ENCODE measurements around the gene HECW1. TPM values are rescaled to one million over a fixed set of nuclear protein-coding genes. Genes with fewer than 3 reads are reported as not detected.

The HECW1 gene
- total and polyA plus RNA-seq, 10 of the 15 experiments (the other 5 are each of a cell fraction or from before 2014, with no cell fraction given), result under 0.01 to 0.31 (median 0.04) TPM; not detected in 3

- TF ChIP-seq, protein P1, sequence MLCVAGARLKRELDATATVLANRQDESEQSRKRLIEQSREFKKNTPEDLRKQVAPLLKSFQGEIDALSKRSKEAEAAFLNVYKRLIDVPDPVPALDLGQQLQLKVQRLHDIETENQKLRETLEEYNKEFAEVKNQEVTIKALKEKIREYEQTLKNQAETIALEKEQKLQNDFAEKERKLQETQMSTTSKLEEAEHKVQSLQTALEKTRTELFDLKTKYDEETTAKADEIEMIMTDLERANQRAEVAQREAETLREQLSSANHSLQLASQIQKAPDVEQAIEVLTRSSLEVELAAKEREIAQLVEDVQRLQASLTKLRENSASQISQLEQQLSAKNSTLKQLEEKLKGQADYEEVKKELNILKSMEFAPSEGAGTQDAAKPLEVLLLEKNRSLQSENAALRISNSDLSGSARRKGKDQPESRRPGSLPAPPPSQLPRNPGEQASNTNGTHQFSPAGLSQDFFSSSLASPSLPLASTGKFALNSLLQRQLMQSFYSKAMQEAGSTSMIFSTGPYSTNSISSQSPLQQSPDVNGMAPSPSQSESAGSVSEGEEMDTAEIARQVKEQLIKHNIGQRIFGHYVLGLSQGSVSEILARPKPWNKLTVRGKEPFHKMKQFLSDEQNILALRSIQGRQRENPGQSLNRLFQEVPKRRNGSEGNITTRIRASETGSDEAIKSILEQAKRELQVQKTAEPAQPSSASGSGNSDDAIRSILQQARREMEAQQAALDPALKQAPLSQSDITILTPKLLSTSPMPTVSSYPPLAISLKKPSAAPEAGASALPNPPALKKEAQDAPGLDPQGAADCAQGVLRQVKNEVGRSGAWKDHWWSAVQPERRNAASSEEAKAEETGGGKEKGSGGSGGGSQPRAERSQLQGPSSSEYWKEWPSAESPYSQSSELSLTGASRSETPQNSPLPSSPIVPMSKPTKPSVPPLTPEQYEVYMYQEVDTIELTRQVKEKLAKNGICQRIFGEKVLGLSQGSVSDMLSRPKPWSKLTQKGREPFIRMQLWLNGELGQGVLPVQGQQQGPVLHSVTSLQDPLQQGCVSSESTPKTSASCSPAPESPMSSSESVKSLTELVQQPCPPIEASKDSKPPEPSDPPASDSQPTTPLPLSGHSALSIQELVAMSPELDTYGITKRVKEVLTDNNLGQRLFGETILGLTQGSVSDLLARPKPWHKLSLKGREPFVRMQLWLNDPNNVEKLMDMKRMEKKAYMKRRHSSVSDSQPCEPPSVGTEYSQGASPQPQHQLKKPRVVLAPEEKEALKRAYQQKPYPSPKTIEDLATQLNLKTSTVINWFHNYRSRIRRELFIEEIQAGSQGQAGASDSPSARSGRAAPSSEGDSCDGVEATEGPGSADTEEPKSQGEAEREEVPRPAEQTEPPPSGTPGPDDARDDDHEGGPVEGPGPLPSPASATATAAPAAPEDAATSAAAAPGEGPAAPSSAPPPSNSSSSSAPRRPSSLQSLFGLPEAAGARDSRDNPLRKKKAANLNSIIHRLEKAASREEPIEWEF (IDR thresholded peaks at IDR 0.05; ENCODE audit: insufficient replicate concordance, low read depth, low read length), result no peak
Observed at GRCh38 chr7:43137811-43138210, 25.4 kb downstream of the HECW1 start (continued).

- no peaks in the 10 kb centered on the region for H3K79me2 ChIP-seq (ENCODE audit: control insufficient read depth, insufficient read depth, low read length)
- DNase-seq (ENCODE audit: low read depth, low spot score) (no peak), FAIRE-seq (no peak), ATAC-seq (no peak)
- H3K36me3 ChIP-seq (ENCODE audit: control insufficient read depth in 2 of 2, insufficient read depth in 2 of 2, low read length in 1 of 2), result no peaks in the 10 kb centered on the region
- H2AFZ ChIP-seq (ENCODE audit: control insufficient read depth, low read depth, low read length), result no peak overlapping the region
- no peaks in the 10 kb centered on the region; the same call in 2 of the 3 replicates for H3K9me3 ChIP-seq (replicated peaks; ENCODE audit: control insufficient read depth, insufficient read depth, low read length)
- no peak overlapping the region for H3K27ac ChIP-seq (ENCODE audit: control insufficient read depth, insufficient read depth)
- H3K4me2 ChIP-seq (ENCODE audit: control insufficient read depth, insufficient read depth), result no peak overlapping the region
- no peak overlapping the region for H3K4me3 ChIP-seq
- CTCF ChIA-PET, result no interaction called here
- H3K4me1 ChIP-seq (ENCODE audit: control insufficient read depth, insufficient read depth, low read length), result no peaks in the 10 kb centered on the region
- H3K27me3 ChIP-seq (replicated peaks in 1 of 2; ENCODE audit: control insufficient read depth in 2 of 2, insufficient read depth in 2 of 2, low read length in 1 of 2), result peaks cover 0 to 2% of the 10 kb centered on the region in 2 experiments; a peak in 2 of 4 replicates
- in situ Hi-C loops (cut with MboI), result no loop called here
- H3K9ac ChIP-seq (ENCODE audit: control insufficient read depth, insufficient read depth, low read length), result no peak overlapping the region
- BruUV-seq (replicated peaks), result no TSS peak
- no peak for TF ChIP-seq NFYB (IDR thresholded peaks at IDR 0.05; ENCODE audit: insufficient read depth, low read depth, low read length)
- TF ChIP-seq PBX3 (IDR thresholded peaks at IDR 0.05; ENCODE audit: insufficient replicate concordance, low read depth, low read length), result no peak
- TF ChIP-seq MTA3 (IDR thresholded peaks at IDR 0.05; ENCODE audit: borderline replicate concordance, low read length), result no peak
- no peak for TF ChIP-seq FOXK2 (IDR thresholded peaks at IDR 0.05)
- no peak for TF ChIP-seq MEF2A (IDR thresholded peaks at IDR 0.05; ENCODE audit: insufficient read depth, low read depth, low read length)
- no peak for TF ChIP-seq MYC (IDR thresholded peaks at IDR 0.05; ENCODE audit: insufficient read depth, insufficient read length, insufficient replicate concordance, low read length, severe bottlenecking)
- intact Hi-C loops (cut with micrococcal nuclease; ENCODE audit: unreplicated experiment), result loop anchor here (5.0 kb wide), 1 partner anchor 84 kb away; no protein-coding TSS in a partner anchor
- 36% methylated on average over 4 of the region's 4 CpGs for WGBS (ENCODE audit: insufficient coverage, insufficient replicate concordance, low lambda C conversion rate, missing lambda C conversion rate)
- no peaks in the 10 kb centered on the region for H4K20me1 ChIP-seq (ENCODE audit: control insufficient read depth, insufficient read depth)
- RAD21 ChIA-PET (ENCODE audit: unreplicated experiment), result interaction anchor here (1.2 kb wide), 1 partner anchor 192 kb away, joined by 3 read pairs; no protein-coding TSS in a partner anchor
- POLR2A ChIA-PET, result no interaction called here
- SMC1A ChIA-PET (ENCODE audit: uncharacterized antibody, unreplicated experiment), result interaction anchor here (1.1 kb wide), 1 partner anchor 14 kb away, joined by 4 read pairs; no protein-coding TSS in a partner anchor
Observed at GRCh38 chr7:43138710-43139109, 26.3 kb downstream of the HECW1 start.

Measured in GM12878 (cell line).